HEK293T (cell line): ENCODE measurements around the gene EGFLAM.

Experiments
- CTCF ChIA-PET: fragments of 350-600 bp; formaldehyde crosslinking; extraction: SDS; loops from one replicate; lab custom pipeline; 2021; ENCODE audit warnings: antibody characterized with exemption, inconsistent platforms; lab: Yijun Ruan, JAX
- POLR2A ChIA-PET: fragments of 350-600 bp; formaldehyde crosslinking; extraction: SDS; loops from one replicate; lab custom pipeline; 2020; ENCODE audit warnings: antibody characterized with exemption, inconsistent platforms; lab: Yijun Ruan, JAX
- DNase-seq: peaks from one replicate; pipeline ENCODE4 v3.0.0; 2012; ENCODE audit warnings: mixed read lengths; ENCODE audit errors: extremely low spot score
- ARNT ChIP-seq: fragments of 450-650 bp; IDR thresholded peaks from 2 replicates; pipeline ENCODE4 v1.6.1; 2017; ENCODE audit warnings: mild to moderate bottlenecking
- BHLHE40 ChIP-seq: fragments of 450-650 bp; IDR thresholded peaks from 2 replicates; pipeline ENCODE4 v1.6.1; 2016; ENCODE audit warnings: mild to moderate bottlenecking, moderate library complexity, borderline replicate concordance
- CTBP1 ChIP-seq: fragments of 450-650 bp; IDR thresholded peaks from 2 replicates; pipeline ENCODE4 v1.6.1; 2016; ENCODE audit warnings: borderline replicate concordance
- ELF4 ChIP-seq: fragments of 450-650 bp; IDR thresholded peaks from 2 replicates; pipeline ENCODE4 v1.6.1; 2017; ENCODE audit warnings: antibody characterized with exemption
- FOXA1 ChIP-seq: fragments of 450-650 bp; IDR thresholded peaks from 2 replicates; pipeline ENCODE4 v1.6.1; 2016; ENCODE audit warnings: mild to moderate bottlenecking
- FOXK2 ChIP-seq: fragments of 450-650 bp; IDR thresholded peaks from 2 replicates; pipeline ENCODE4 v1.6.1; 2016; ENCODE audit warnings: mild to moderate bottlenecking
- FOXM1 ChIP-seq: fragments of 450-650 bp; IDR thresholded peaks from 2 replicates; pipeline ENCODE4 v1.6.1; 2017; ENCODE audit warnings: mild to moderate bottlenecking, borderline replicate concordance
- HDGF ChIP-seq: fragments of 450-650 bp; IDR thresholded peaks from 2 replicates; pipeline ENCODE4 v1.6.1; 2017; ENCODE audit warnings: antibody characterized with exemption, borderline replicate concordance
- L3MBTL2 ChIP-seq: fragments of 450-650 bp; conservative IDR thresholded peaks from 2 replicates; pipeline ENCODE4 v1.6.1; 2016; ENCODE audit warnings: mild to moderate bottlenecking
- LEF1 ChIP-seq: fragments of 450-650 bp; IDR thresholded peaks from 2 replicates; pipeline ENCODE4 v1.6.1; 2017; ENCODE audit warnings: mild to moderate bottlenecking, borderline replicate concordance
- NFRKB ChIP-seq: fragments of 450-650 bp; IDR thresholded peaks from 2 replicates; pipeline ENCODE4 v1.6.1; 2016; ENCODE audit warnings: mild to moderate bottlenecking, moderate library complexity
- PKNOX1 ChIP-seq: fragments of 450-650 bp; IDR thresholded peaks from 2 replicates; pipeline ENCODE4 v1.6.1; 2016
- SP1 ChIP-seq: fragments of 450-650 bp; IDR thresholded peaks from 2 replicates; pipeline ENCODE4 v1.6.1; 2017
- SUZ12 ChIP-seq: fragments of 450-650 bp; IDR thresholded peaks from 2 replicates; pipeline ENCODE4 v1.6.1; 2016; ENCODE audit warnings: mild to moderate bottlenecking
- TARDBP ChIP-seq: fragments of 450-650 bp; IDR thresholded peaks from 2 replicates; pipeline ENCODE4 v1.6.1; 2016
- ZNF384 ChIP-seq: fragments of 450-650 bp; IDR thresholded peaks from 2 replicates; pipeline ENCODE4 v1.6.1; 2016

Gene EGFLAM

GRCh38 chr5:38347040-38347763 is 88.8 kb downstream of the EGFLAM start:
- TF ChIP-seq LEF1 (no peak), SUZ12 (no peak), TARDBP (no peak), ZNF384 (no peak), HDGF (no peak), PKNOX1 (no peak), CTBP1 (no peak), SP1 (no peak), ELF4 (no peak), FOXA1 (no peak), L3MBTL2 (no peak), FOXM1 (no peak), ARNT (no peak), BHLHE40 (no peak)
- POLR2A ChIA-PET: no interaction called here
- DNase-seq: no peak
- CTCF ChIA-PET: no interaction called here

GRCh38 chr5:38347896-38348295 is 89.5 kb downstream of the EGFLAM start:
- no peak for TF ChIP-seq ARNT
- TF ChIP-seq NFRKB: no peak
- no peak for TF ChIP-seq SUZ12
- TF ChIP-seq L3MBTL2: no peak
- TF ChIP-seq FOXM1: no peak
- TF ChIP-seq ZNF384: no peak
- TF ChIP-seq FOXK2: no peak
- TF ChIP-seq PKNOX1: no peak
- TF ChIP-seq TARDBP: no peak
- no peak for TF ChIP-seq FOXA1
- no peak for TF ChIP-seq CTBP1
- TF ChIP-seq ELF4: no peak
- TF ChIP-seq BHLHE40: no peak
- TF ChIP-seq HDGF: no peak
- no peak for DNase-seq
- ChIA-PET POLR2A (no interaction called here), CTCF (no interaction called here)

GRCh38 chr5:38360323-38361061 is 102.1 kb downstream of the EGFLAM start:
- CTCF ChIA-PET: interaction anchor here (0.9 kb wide), 1 partner anchor 151 kb away, joined by 3 read pairs; no protein-coding TSS in a partner anchor
- POLR2A ChIA-PET: no interaction called here

DNA sequence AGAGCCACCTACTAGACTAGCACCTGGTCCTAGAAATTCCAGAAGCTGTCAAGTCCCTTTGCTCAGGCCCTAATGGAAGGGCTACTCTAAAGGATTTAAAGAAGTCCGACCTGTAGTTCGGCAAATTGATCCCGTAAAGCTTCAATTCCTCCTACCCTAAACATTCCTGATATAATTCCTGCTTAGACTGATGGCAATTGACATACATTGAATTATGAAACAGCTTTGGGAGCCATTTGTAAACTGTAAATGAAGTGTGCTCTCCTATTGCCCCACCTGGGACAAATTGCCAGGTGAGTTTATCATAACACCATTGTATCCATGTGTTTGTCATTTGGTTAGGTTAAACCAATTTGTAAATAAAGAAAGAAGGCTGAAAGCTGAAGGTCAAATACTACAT is 104.4 kb downstream of the EGFLAM start:
- DNase-seq: no peak
- CTCF ChIA-PET: no interaction called here
- POLR2A ChIA-PET: no interaction called here
- TF ChIP-seq HDGF: no peak
- no peak for TF ChIP-seq CTBP1
- TF ChIP-seq FOXK2: no peak
- no peak for TF ChIP-seq ELF4
- TF ChIP-seq ARNT: no peak
- TF ChIP-seq LEF1: no peak
- TF ChIP-seq ZNF384: no peak
- TF ChIP-seq NFRKB: no peak
- TF ChIP-seq BHLHE40: no peak
- TF ChIP-seq SUZ12: no peak
- TF ChIP-seq SP1: no peak
- TF ChIP-seq FOXM1: no peak
- no peak for TF ChIP-seq L3MBTL2
- TF ChIP-seq TARDBP: no peak
- no peak for TF ChIP-seq PKNOX1
- TF ChIP-seq FOXA1: no peak

More at GRCh38 chr5:38360323-38361061, 102.1 kb downstream of the EGFLAM start:
- no peak for TF ChIP-seq ELF4
- TF ChIP-seq SUZ12: no peak
- no peak for TF ChIP-seq NFRKB
- no peak for TF ChIP-seq FOXK2
- no peak for TF ChIP-seq FOXM1
- no peak for TF ChIP-seq ZNF384
- TF ChIP-seq CTBP1: no peak
- no peak for TF ChIP-seq PKNOX1
- no peak for TF ChIP-seq BHLHE40
- TF ChIP-seq HDGF: no peak
- TF ChIP-seq FOXA1: no peak
- no peak for TF ChIP-seq SP1
- no peak for TF ChIP-seq L3MBTL2
- no peak for TF ChIP-seq TARDBP
- TF ChIP-seq ARNT: no peak
- no peak for TF ChIP-seq LEF1
- DNase-seq: no peak

GRCh38 chr5:38364825-38365224 is 106.5 kb downstream of the EGFLAM start:
- DNase-seq: no peak
- TF ChIP-seq LEF1: no peak
- TF ChIP-seq NFRKB: no peak
- TF ChIP-seq ELF4: no peak
- TF ChIP-seq BHLHE40: no peak
- no peak for TF ChIP-seq ARNT
- TF ChIP-seq CTBP1: no peak
- TF ChIP-seq FOXM1: no peak
- TF ChIP-seq TARDBP: no peak
- no peak for TF ChIP-seq SP1
- no peak for TF ChIP-seq FOXK2
- no peak for TF ChIP-seq PKNOX1
- POLR2A ChIA-PET: no interaction called here
- CTCF ChIA-PET: interaction anchor here (1.5 kb wide), 1 partner anchor 18 kb away, joined by 5 read pairs; no protein-coding TSS in a partner anchor
